Measurements from ENCODE around the gene ZNF79. TPM values are rescaled to one million over a fixed set of nuclear protein-coding genes. Genes with fewer than 3 reads are reported as not detected.

ZNF79 gene
- total and polyA plus RNA-seq, 2 donors from 2014 or later, result 2.1 to 9.1 TPM

DNA sequence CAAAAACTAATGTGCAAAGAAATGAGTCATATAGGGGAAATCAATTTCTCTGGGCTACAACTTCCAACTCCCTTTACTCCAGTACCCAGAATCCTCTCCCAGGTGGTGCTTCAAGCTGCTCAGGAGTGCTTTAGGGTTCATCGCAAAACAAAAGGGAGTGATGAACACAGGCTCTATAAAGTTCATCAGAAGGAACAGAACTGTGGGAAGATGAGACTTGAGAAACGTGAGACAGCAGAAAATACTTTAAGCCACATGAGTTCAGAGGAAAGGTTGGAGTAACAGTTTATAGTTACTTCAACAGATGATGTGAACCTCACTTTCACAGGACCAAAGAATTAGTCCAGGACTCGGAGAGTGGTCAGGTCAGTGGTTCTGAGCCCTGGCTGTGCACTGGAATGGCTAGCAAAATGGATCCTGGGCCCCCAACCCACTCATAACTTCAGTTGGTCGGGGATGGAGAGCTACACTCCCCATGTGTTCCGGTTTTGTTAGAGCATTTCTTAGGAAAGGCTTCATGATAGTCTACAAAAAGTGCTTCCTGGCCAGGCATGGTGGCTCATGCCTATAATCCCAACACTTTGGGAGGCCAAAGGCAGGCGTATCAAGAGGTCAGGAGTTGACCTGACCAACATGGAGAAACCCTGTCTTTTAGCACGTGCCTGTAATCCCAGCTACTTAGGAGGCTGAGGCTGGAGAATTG is 22.7 kb downstream of the ZNF79 start:
- Histone ChIP-seq H3K4me1 (ENCODE audit: control insufficient read depth in 2 of 3, insufficient read depth in 2 of 3, low read depth in 1 of 3, low read length in 3 of 3) (peaks cover 0 to 18% (median 3%) of the 10 kb centered on the region in 3 donors), H3K36me3 (ENCODE audit: control insufficient read depth in 2 of 3, insufficient read depth in 3 of 3, low read length in 3 of 3) (peaks cover 7 to 39% (median 35%) of the 10 kb centered on the region in 3 donors), H3K27ac (ENCODE audit: low read depth in 2 of 2, low read length in 2 of 2) (no peak overlapping the region), H3K4me3 (ENCODE audit: low read length in 3 of 3) (no peak overlapping the region), H3K27me3 (ENCODE audit: control insufficient read depth, insufficient read depth, low read length) (no peaks in the 10 kb centered on the region), H3K9me3 (ENCODE audit: control insufficient read depth in 2 of 3, insufficient read depth in 1 of 3, low read length in 3 of 3) (peaks cover 0 to 5% (median 0%) of the 10 kb centered on the region in 3 donors), H3K9ac (ENCODE audit: low read length in 3 of 3) (no peak overlapping the region)
- FAIRE-seq, result no peak
- TF ChIP-seq, protein P1, sequence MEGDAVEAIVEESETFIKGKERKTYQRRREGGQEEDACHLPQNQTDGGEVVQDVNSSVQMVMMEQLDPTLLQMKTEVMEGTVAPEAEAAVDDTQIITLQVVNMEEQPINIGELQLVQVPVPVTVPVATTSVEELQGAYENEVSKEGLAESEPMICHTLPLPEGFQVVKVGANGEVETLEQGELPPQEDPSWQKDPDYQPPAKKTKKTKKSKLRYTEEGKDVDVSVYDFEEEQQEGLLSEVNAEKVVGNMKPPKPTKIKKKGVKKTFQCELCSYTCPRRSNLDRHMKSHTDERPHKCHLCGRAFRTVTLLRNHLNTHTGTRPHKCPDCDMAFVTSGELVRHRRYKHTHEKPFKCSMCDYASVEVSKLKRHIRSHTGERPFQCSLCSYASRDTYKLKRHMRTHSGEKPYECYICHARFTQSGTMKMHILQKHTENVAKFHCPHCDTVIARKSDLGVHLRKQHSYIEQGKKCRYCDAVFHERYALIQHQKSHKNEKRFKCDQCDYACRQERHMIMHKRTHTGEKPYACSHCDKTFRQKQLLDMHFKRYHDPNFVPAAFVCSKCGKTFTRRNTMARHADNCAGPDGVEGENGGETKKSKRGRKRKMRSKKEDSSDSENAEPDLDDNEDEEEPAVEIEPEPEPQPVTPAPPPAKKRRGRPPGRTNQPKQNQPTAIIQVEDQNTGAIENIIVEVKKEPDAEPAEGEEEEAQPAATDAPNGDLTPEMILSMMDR (IDR thresholded peaks at IDR 0.05; ENCODE audit: borderline replicate concordance, extremely low read depth, insufficient read depth), result no peak
- peak in 1 of 5 donors; percentile 7 for DNase-seq
- intact Hi-C loops (cut with DNase I), result no loop called here

DNA sequence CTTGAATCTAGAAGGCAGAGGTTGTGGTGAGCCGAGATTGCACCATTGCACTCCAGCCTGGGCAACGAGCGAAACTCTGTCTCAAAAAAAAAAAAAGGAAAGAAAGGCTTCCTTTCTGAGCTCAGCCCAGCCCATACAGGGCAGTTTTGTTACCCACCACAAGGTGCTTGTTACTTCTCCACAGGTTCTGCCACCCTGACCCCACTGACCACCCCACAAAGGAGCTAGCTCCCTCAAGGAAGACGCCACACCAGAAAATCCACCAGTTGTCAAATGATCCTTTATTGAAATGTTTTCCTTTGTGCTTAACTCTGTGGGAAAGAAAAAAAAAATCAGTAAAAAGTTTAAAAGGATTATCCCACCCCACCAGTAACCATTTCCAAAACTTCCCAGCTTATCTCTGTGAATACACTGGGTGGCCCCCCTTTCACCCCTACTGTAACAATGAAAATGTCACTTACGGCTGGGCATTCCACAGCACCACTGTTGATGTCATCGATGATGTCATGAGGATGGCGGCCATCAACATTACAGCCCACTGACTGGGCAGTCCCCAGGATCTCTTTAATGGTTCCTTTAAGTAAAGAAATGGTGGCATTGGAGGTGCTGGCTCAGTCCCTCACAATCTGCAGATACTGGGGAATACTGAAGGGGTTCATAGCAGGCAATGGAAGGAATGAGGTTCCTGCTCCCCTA is 23.4 kb downstream of the ZNF79 start:
- H3K4me3 ChIP-seq (ENCODE audit: low read length in 3 of 3), result no peak overlapping the region
- DNase-seq (peak in 1 of 5 donors; percentile 6), FAIRE-seq (no peak)
- H3K36me3 ChIP-seq (ENCODE audit: control insufficient read depth in 2 of 3, insufficient read depth in 3 of 3, low read length in 3 of 3), result peaks cover 7 to 39% (median 33%) of the 10 kb centered on the region in 3 donors
- H3K4me1 ChIP-seq (ENCODE audit: control insufficient read depth in 2 of 3, insufficient read depth in 2 of 3, low read depth in 1 of 3, low read length in 3 of 3), result peaks cover 0 to 24% (median 3%) of the 10 kb centered on the region in 3 donors
- TF ChIP-seq, protein P1 (IDR thresholded peaks at IDR 0.05; ENCODE audit: borderline replicate concordance, extremely low read depth, insufficient read depth), result no peak
- no peak overlapping the region for H3K27ac ChIP-seq (ENCODE audit: low read depth in 2 of 2, low read length in 2 of 2)
- H3K27me3 ChIP-seq (ENCODE audit: control insufficient read depth, insufficient read depth, low read length), result no peaks in the 10 kb centered on the region
- peaks cover 0 to 5% (median 0%) of the 10 kb centered on the region in 3 donors for H3K9me3 ChIP-seq (ENCODE audit: control insufficient read depth in 2 of 3, insufficient read depth in 1 of 3, low read length in 3 of 3)
- intact Hi-C loops (cut with DNase I), result no loop called here
- H3K9ac ChIP-seq (ENCODE audit: low read length in 3 of 3), result peak overlapping the region in 1 of 3 donors; percentile 41

DNA sequence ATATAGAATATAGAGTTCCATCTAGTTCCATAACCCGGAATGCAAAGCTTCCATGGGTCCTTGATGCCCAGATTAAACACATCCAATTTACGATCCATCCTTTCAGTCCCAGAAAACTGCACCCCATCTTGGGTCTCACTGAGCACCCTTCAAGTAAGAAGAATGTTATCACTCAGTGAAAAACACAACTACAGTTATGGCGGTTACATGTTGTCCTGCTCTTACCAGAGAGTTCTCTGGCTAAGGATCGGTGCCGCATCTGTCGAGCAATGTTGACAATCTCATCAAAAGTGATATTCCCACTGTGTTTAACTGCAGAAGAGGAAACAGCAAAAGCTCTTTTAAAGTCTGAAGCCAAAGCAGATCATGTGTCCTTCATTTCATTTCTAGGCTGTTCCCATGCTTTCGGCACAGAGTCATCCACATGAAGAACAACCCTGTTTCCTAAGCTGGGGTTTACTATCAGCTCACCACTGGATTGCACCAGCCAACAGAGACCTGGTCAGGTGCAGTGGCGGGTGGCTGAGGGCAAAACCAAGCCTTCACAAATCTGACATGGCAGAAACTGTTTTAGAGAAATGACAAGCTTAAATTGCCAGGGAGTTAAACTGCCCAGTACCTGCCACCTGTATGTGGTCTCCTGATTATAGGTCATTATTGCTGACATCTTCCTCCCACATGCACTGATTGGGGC is 24.1 kb downstream of the ZNF79 start:
- peak in 1 of 5 donors; percentile 8 for DNase-seq
- H3K4me3 ChIP-seq (ENCODE audit: low read length in 3 of 3), result no peak overlapping the region
- peaks cover 0 to 25% (median 3%) of the 10 kb centered on the region in 3 donors for H3K4me1 ChIP-seq (ENCODE audit: control insufficient read depth in 2 of 3, insufficient read depth in 2 of 3, low read depth in 1 of 3, low read length in 3 of 3)
- H3K36me3 ChIP-seq (ENCODE audit: control insufficient read depth in 2 of 3, insufficient read depth in 3 of 3, low read length in 3 of 3), result peaks cover 7 to 39% (median 30%) of the 10 kb centered on the region in 3 donors
- FAIRE-seq, result no peak
- intact Hi-C loops (cut with DNase I), result no loop called here
- H3K27me3 ChIP-seq (ENCODE audit: control insufficient read depth, insufficient read depth, low read length), result no peaks in the 10 kb centered on the region
- TF ChIP-seq, protein P1 (IDR thresholded peaks at IDR 0.05; ENCODE audit: borderline replicate concordance, extremely low read depth, insufficient read depth), result no peak
- peak overlapping the region in 1 of 3 donors; percentile 41 for H3K9ac ChIP-seq (ENCODE audit: low read length in 3 of 3)
- H3K27ac ChIP-seq (ENCODE audit: low read depth in 2 of 2, low read length in 2 of 2), result no peak overlapping the region
- peaks cover 0 to 5% (median 0%) of the 10 kb centered on the region in 3 donors for H3K9me3 ChIP-seq (ENCODE audit: control insufficient read depth in 2 of 3, insufficient read depth in 1 of 3, low read length in 3 of 3)
